PC-3 (cell line): ENCODE measurements around the gene ASPA. TPM values are rescaled to one million over a fixed set of nuclear protein-coding genes. Genes with fewer than 3 reads are reported as not detected.

ENCODE experiments used
- ATAC-seq: fragments of 200-7000 bp; cut with Tn5 transposase; 2 replicates; pipeline ENCODE4 v1.9.1; 2020; ENCODE audit warnings: mild to moderate bottlenecking, moderate library complexity
- BruUV-seq: library from RNA; stranded (reverse); fragments of 400-500 nt; replicated peaks from 2 replicates; lab custom pipeline; 2021; lab: Mats Ljungman, UMichigan
- CTCF ChIA-PET: fragments of 300-600 bp; sonication (Branson Sonifier 250); formaldehyde crosslinking; loops from one replicate; lab custom pipeline; 2022; ENCODE audit warnings: antibody characterized with exemption; lab: Charles Lee
- POLR2A ChIA-PET: fragments of 300-600 bp; sonication (Branson Sonifier 250); formaldehyde crosslinking; loops from one replicate; lab custom pipeline; 2022; ENCODE audit warnings: antibody characterized with exemption; ENCODE audit not compliant: unreplicated experiment; lab: Charles Lee
- DNase-seq: peaks from one replicate; pipeline ENCODE4 v3.0.0-alpha.2; 2015
- H2AFZ ChIP-seq: fragments of 300-600 bp; sonication (generic); 2 replicates; pipeline ENCODE4 v1.6.0; 2016; ENCODE audit warnings: antibody characterized with exemption, low read length
- H3F3A ChIP-seq: fragments of 300-600 bp; sonication (generic); one replicate; pipeline ENCODE4 v1.6.0; 2017; ENCODE audit warnings: antibody characterized with exemption, low read length, control low read depth, mild to moderate bottlenecking; ENCODE audit not compliant: unreplicated experiment
- H3K27ac ChIP-seq: fragments of 300-600 bp; sonication (generic); 2 replicates; pipeline ENCODE4 v1.5.1; 2016; ENCODE audit warnings: mild to moderate bottlenecking, low read length
- H3K27me3 ChIP-seq: fragments of 300-600 bp; sonication (generic); 2 replicates; pipeline ENCODE4 v1.6.1; 2016; ENCODE audit warnings: low read length, mixed read lengths
- H3K36me3 ChIP-seq: fragments of 300-600 bp; sonication (generic); 2 replicates; pipeline ENCODE4 v1.6.1; 2016; ENCODE audit warnings: low read depth, mixed run types, low read length, mixed read lengths
- H3K4me1 ChIP-seq: fragments of 300-600 bp; sonication (generic); 2 replicates; pipeline ENCODE4 v1.5.1; 2016; ENCODE audit warnings: low read length; ENCODE audit not compliant: insufficient read depth
- H3K4me2 ChIP-seq: fragments of 300-600 bp; sonication (generic); 2 replicates; pipeline ENCODE4 v1.6.0; 2016; ENCODE audit warnings: low read length
- H3K4me3 ChIP-seq: fragments of 300-600 bp; sonication (generic); 2 replicates; pipeline ENCODE4 v1.5.1; 2016; ENCODE audit warnings: mild to moderate bottlenecking, low read length, mixed read lengths
- H3K79me2 ChIP-seq: fragments of 300-600 bp; sonication (generic); 2 replicates; pipeline ENCODE4 v1.6.1; 2017; ENCODE audit warnings: low read length, mixed read lengths
- H3K9ac ChIP-seq: fragments of 300-600 bp; sonication (generic); 2 replicates; pipeline ENCODE4 v1.6.0; 2016; ENCODE audit warnings: mild to moderate bottlenecking, low read length
- H3K9me2 ChIP-seq: fragments of 300-600 bp; sonication (generic); replicated peaks from 2 replicates; pipeline ENCODE4 v1.6.1; 2016; ENCODE audit warnings: mixed run types, low read length, mixed read lengths
- H3K9me3 ChIP-seq: fragments of 300-600 bp; sonication (generic); 2 replicates; pipeline ENCODE4 v1.6.1; 2016; ENCODE audit warnings: low read length, mixed read lengths
- H4K20me1 ChIP-seq: fragments of 300-600 bp; sonication (generic); 2 replicates; pipeline ENCODE4 v1.6.1; 2016; ENCODE audit warnings: low read length, mixed read lengths
- CTCF ChIP-seq: fragments of 300-600 bp; sonication (generic); conservative IDR thresholded peaks from 2 replicates; pipeline ENCODE4 v1.5.1; 2017; ENCODE audit warnings: antibody characterized with exemption, low read depth, mild to moderate bottlenecking, low read length
- EZH2 ChIP-seq: fragments of 300-600 bp; sonication (generic); IDR thresholded peaks from one replicate; pipeline ENCODE4 v1.6.1; 2017; ENCODE audit warnings: antibody characterized with exemption, mild to moderate bottlenecking, low read length; ENCODE audit not compliant: unreplicated experiment
- EZH2phosphoT487 ChIP-seq: fragments of 300-600 bp; sonication (generic); IDR thresholded peaks from 2 replicates; pipeline ENCODE4 v1.6.1; 2018; ENCODE audit warnings: mild to moderate bottlenecking, antibody characterized with exemption, low read length, borderline replicate concordance
- intact Hi-C: fragments of 100-400 bp; cut with micrococcal nuclease; formaldehyde crosslinking; loops from 2 replicates; pipeline ENCODE4 v1.9.0; 2023
- total RNA-seq: library from RNA; depleted of rRNA; stranded (reverse); fragments of >200 nt; gene quantifications from 2 replicates; pipeline ENCODE4 v1.2.3, GENCODE V29; 2014

Gene ASPA
- total RNA-seq, 1 experiment from 2014 or later, result not detected

- H3K4me2 ChIP-seq, result no peak overlapping the region
- ATAC-seq (no peak), DNase-seq (no peak)
- H3K27ac ChIP-seq, result no peak overlapping the region
- no peaks in the 10 kb centered on the region for H3K27me3 ChIP-seq
- no peak overlapping the region for H3K9ac ChIP-seq
- H3K9me2 ChIP-seq, result no peaks in the 10 kb centered on the region
- H3K4me3 ChIP-seq, result no peak overlapping the region
- no peaks in the 10 kb centered on the region for H3K79me2 ChIP-seq
- H4K20me1 ChIP-seq, result no peaks in the 10 kb centered on the region
- H3K4me1 ChIP-seq, result peaks cover 8% of the 10 kb centered on the region; the same call in 1 of the 2 replicates
- H3K36me3 ChIP-seq, result no peaks in the 10 kb centered on the region
- TF ChIP-seq EZH2phosphoT487 (no peak), EZH2 (no peak), CTCF (no peak)
- H2AFZ ChIP-seq, result no peak overlapping the region
- H3K9me3 ChIP-seq, result no peaks in the 10 kb centered on the region
- BruUV-seq, result no TSS peak
- H3F3A ChIP-seq, result no peaks in the 10 kb centered on the region
- ChIA-PET CTCF (no interaction called here), POLR2A (no interaction called here)
- intact Hi-C loops, result no loop called here
Observed at GRCh38 chr17:3547628-3548027, 71.8 kb downstream of the ASPA start.

GRCh38 chr17:3549610-3550162 lies 73.9 kb downstream of the ASPA start:
- Histone ChIP-seq H3K9ac (no peak overlapping the region), H3K4me1 (peaks cover 8% of the 10 kb centered on the region; the same call in 1 of the 2 replicates), H2AFZ (no peak overlapping the region), H3F3A (no peaks in the 10 kb centered on the region), H3K36me3 (no peaks in the 10 kb centered on the region), H3K79me2 (no peaks in the 10 kb centered on the region), H3K4me3 (no peak overlapping the region), H4K20me1 (no peaks in the 10 kb centered on the region), H3K4me2 (no peak overlapping the region), H3K9me2 (no peaks in the 10 kb centered on the region), H3K27ac (no peak overlapping the region), H3K27me3 (no peaks in the 10 kb centered on the region), H3K9me3 (no peaks in the 10 kb centered on the region)
- intact Hi-C loops, result no loop called here
- CTCF ChIA-PET, result no interaction called here
- no peak for DNase-seq
- no peak for ATAC-seq
- TF ChIP-seq CTCF (no peak), EZH2 (no peak), EZH2phosphoT487 (no peak)
- POLR2A ChIA-PET, result no interaction called here
- BruUV-seq, result no TSS peak

- no peaks in the 10 kb centered on the region for H3K36me3 ChIP-seq
- no peaks in the 10 kb centered on the region for H3K27me3 ChIP-seq
- H3K4me1 ChIP-seq, result peaks cover 8% of the 10 kb centered on the region; the same call in 1 of the 2 replicates
- H3K9ac ChIP-seq, result no peak overlapping the region
- ChIA-PET CTCF (interaction anchor here (0.7 kb wide), 1 partner anchor 253 kb away, joined by 11 read pairs; no protein-coding TSS in a partner anchor), POLR2A (no interaction called here)
- H3K79me2 ChIP-seq, result no peaks in the 10 kb centered on the region
- DNase-seq (no peak), ATAC-seq (no peak; the same call in 1 of the 2 replicates)
- H3K4me2 ChIP-seq, result no peak overlapping the region
- no peaks in the 10 kb centered on the region for H3F3A ChIP-seq
- no peak for TF ChIP-seq CTCF
- no peak for TF ChIP-seq EZH2phosphoT487
- no peak for TF ChIP-seq EZH2
- intact Hi-C loops, result no loop called here
- no TSS peak for BruUV-seq
- no peaks in the 10 kb centered on the region for H3K9me2 ChIP-seq
- H3K27ac ChIP-seq, result peak overlapping the region; percentile 54
- H2AFZ ChIP-seq, result no peak overlapping the region
- no peak overlapping the region for H3K4me3 ChIP-seq
- no peaks in the 10 kb centered on the region for H4K20me1 ChIP-seq
- H3K9me3 ChIP-seq, result no peaks in the 10 kb centered on the region
Observed at GRCh38 chr17:3551189-3551588, 75.4 kb downstream of the ASPA start.
